ENCODE results near the gene ANKDD1A. TPM values are rescaled to one million over a fixed set of nuclear protein-coding genes. Genes with fewer than 3 reads are reported as not detected.

The ANKDD1A gene
- total RNA-seq, 4 donors from 2014 or later, result 0.82 to 7.1 (median 3.2) TPM

DNA sequence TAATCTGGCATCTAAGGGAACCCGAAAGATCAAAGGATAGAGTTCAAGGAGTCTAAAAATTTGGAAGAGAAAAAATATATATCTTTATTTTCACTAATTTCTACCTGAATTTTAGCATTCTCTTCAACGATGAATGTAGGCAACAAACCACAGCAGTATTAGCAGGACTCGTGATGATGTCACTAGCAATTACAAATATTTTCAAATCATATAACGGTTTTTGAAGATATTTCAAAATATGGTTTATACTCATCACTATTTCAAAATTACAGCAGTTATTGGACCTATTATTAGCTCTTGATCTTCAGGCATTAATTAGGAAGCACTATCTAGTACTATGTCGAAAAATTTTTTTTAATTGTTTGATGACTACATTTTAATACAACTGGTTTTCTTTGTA lies 27.0 kb upstream of the ANKDD1A start:
- 80 to 91% methylated on average over 5 of the region's 5 CpGs for WGBS, 2 donors (ENCODE audit: low coverage in 1 of 2)
- Histone ChIP-seq H3K4me1 (peaks cover 4 to 27% (median 9%) of the 10 kb centered on the region in 4 donors), H3K4me3 (no peak overlapping the region), H3K9me3 (no peaks in the 10 kb centered on the region), H3K27ac (peak overlapping the region in 2 of 4 donors; percentile 56 to 70), H3K27me3 (no peaks in the 10 kb centered on the region), H3K36me3 (no peaks in the 10 kb centered on the region)
- DNase-seq, result no peak
- in situ Hi-C loops (cut with MboI; ENCODE audit: low pct_ligation_motif_present in 1 of 4, low pct_unique_long_range_greater_than_20kb in 1 of 4, low sequenced_read_pairs in 3 of 4), result no loop called here
- intact Hi-C loops (cut with DNase I; ENCODE audit: low total_unique reads), result no loop called here
- no peak for TF ChIP-seq EP300 (IDR thresholded peaks at IDR 0.05; ENCODE audit: low read depth)
- no peak for TF ChIP-seq POLR2A (IDR thresholded peaks at IDR 0.05)
- TF ChIP-seq POLR2AphosphoS5 (IDR thresholded peaks at IDR 0.05), result no peak
- TF ChIP-seq, protein P1, sequence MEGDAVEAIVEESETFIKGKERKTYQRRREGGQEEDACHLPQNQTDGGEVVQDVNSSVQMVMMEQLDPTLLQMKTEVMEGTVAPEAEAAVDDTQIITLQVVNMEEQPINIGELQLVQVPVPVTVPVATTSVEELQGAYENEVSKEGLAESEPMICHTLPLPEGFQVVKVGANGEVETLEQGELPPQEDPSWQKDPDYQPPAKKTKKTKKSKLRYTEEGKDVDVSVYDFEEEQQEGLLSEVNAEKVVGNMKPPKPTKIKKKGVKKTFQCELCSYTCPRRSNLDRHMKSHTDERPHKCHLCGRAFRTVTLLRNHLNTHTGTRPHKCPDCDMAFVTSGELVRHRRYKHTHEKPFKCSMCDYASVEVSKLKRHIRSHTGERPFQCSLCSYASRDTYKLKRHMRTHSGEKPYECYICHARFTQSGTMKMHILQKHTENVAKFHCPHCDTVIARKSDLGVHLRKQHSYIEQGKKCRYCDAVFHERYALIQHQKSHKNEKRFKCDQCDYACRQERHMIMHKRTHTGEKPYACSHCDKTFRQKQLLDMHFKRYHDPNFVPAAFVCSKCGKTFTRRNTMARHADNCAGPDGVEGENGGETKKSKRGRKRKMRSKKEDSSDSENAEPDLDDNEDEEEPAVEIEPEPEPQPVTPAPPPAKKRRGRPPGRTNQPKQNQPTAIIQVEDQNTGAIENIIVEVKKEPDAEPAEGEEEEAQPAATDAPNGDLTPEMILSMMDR (IDR thresholded peaks at IDR 0.05), result no peak

DNA sequence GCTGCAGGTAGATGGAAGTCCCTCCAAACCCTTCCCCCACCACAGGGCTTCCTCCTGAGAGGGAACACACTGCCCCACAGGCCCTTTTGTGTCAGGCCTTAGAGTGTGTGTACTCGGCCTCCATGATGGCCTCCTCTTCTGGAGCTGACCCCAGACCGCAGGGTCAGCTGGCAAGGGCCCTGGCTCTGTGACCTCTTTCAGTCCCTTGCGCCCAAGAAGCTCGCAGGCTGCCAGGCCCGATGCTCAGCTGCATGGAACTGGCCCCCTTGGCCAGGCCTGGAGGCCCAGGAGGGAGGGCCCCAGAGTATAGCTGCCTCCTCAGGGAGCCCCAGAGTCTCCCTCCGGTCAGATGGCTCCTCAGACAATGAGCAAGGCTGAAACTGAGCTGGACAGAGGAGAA lies 23.4 kb upstream of the ANKDD1A start:
- Histone ChIP-seq H3K27me3 (no peaks in the 10 kb centered on the region), H3K4me3 (no peak overlapping the region), H3K36me3 (no peaks in the 10 kb centered on the region), H3K4me1 (peaks cover 4 to 25% (median 9%) of the 10 kb centered on the region in 4 donors), H3K9me3 (no peaks in the 10 kb centered on the region), H3K27ac (no peak overlapping the region)
- TF ChIP-seq, protein P1 (IDR thresholded peaks at IDR 0.05), result no peak
- no peak for TF ChIP-seq POLR2A (IDR thresholded peaks at IDR 0.05)
- no peak for TF ChIP-seq POLR2AphosphoS5 (IDR thresholded peaks at IDR 0.05)
- no peak for TF ChIP-seq EP300 (IDR thresholded peaks at IDR 0.05; ENCODE audit: low read depth)
- WGBS, 2 donors (ENCODE audit: low coverage in 1 of 2), result 88% methylated on average over 6 of the region's 6 CpGs; no CpG with 5 or more reads in 1 of the 2 donors
- intact Hi-C loops (cut with DNase I; ENCODE audit: low total_unique reads), result no loop called here
- in situ Hi-C loops (cut with MboI; ENCODE audit: low pct_ligation_motif_present in 1 of 4, low pct_unique_long_range_greater_than_20kb in 1 of 4, low sequenced_read_pairs in 3 of 4), result no loop called here
- DNase-seq, result no peak

DNA sequence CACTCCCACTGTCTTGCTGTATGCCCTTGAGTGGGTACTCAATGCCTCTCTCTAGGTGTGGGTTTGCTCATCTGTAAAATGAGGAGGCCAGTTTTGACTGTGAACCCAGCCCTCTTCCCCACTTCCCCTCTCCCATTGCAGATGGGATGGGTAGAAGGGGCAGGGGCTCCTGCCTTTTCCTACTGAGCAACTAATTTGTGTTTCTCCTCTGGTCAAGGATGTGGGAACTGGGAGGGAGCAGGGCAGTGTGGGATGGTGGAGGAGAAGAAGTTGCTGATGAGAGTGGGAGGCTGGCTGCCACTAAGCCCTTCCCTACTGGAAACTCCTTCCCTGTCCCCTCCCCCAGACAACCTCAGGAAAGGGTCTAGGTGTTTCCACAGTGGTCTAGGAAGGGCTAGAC lies 20.1 kb upstream of the ANKDD1A start:
- in situ Hi-C loops (cut with MboI; ENCODE audit: low pct_ligation_motif_present in 1 of 4, low pct_unique_long_range_greater_than_20kb in 1 of 4, low sequenced_read_pairs in 3 of 4) (loop anchor here in 1 of 4 donors (10.0 kb wide), 1 partner anchor 47 kb away; the partner anchor contains the start of gene PLEKHO2), intact Hi-C loops (cut with DNase I; ENCODE audit: low total_unique reads) (no loop called here)
- Histone ChIP-seq H3K4me1 (peaks cover 8 to 41% (median 15%) of the 10 kb centered on the region in 4 donors), H3K36me3 (no peaks in the 10 kb centered on the region), H3K27me3 (no peaks in the 10 kb centered on the region), H3K4me3 (no peak overlapping the region), H3K27ac (peak overlapping the region; percentile 79 to 90 (median 86)), H3K9me3 (no peaks in the 10 kb centered on the region)
- no peak for TF ChIP-seq POLR2AphosphoS5 (IDR thresholded peaks at IDR 0.05)
- no peak for TF ChIP-seq EP300 (IDR thresholded peaks at IDR 0.05; ENCODE audit: low read depth)
- TF ChIP-seq, protein P1 (IDR thresholded peaks at IDR 0.05), result no peak
- no peak for TF ChIP-seq POLR2A (IDR thresholded peaks at IDR 0.05)
- DNase-seq, result no peak

DNA sequence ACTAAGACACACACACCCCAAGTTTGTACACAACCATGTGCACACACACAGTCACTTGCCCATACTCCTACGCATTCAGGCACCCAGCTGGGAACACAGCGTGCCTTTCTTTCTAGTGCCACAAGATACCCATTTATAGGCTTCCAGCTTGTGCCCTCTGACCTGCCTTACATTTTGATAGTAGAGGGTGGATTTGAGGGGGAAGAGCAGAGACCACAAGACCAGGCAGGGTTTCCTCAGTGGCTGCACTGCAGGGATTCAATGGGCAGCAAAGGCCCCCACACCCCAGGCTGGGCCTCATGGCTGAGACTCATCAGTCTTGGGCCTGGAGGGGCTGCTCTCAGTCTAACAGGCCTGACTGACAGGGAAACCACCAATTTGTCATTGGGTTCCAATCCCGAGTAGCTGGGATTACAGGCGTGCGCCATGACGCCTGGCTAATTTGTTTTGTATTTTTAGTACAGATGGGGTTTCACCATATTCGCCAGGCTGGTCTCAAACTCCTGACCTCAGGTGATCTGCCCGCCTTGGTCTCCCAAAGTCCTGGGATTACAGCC lies 18.8 kb upstream of the ANKDD1A start:
- intact Hi-C loops (cut with DNase I; ENCODE audit: low total_unique reads) (no loop called here), in situ Hi-C loops (cut with MboI; ENCODE audit: low pct_ligation_motif_present in 1 of 4, low pct_unique_long_range_greater_than_20kb in 1 of 4, low sequenced_read_pairs in 3 of 4) (loop anchor here in 1 of 4 donors (10.0 kb wide), 1 partner anchor 48 kb away; the partner anchor contains the start of gene PLEKHO2)
- no peak overlapping the region for H3K4me3 ChIP-seq
- no peaks in the 10 kb centered on the region for H3K36me3 ChIP-seq
- peak overlapping the region; percentile 79 to 90 (median 86) for H3K27ac ChIP-seq
- 74 to 85% methylated on average over 4 to 8 of the region's 8 CpGs for WGBS, 2 donors (ENCODE audit: low coverage in 1 of 2)
- peaks cover 8 to 52% (median 15%) of the 10 kb centered on the region in 4 donors for H3K4me1 ChIP-seq
- H3K9me3 ChIP-seq, result no peaks in the 10 kb centered on the region
- DNase-seq, result no peak
- TF ChIP-seq POLR2AphosphoS5 (IDR thresholded peaks at IDR 0.05), result no peak
- TF ChIP-seq POLR2A (IDR thresholded peaks at IDR 0.05), result no peak
- TF ChIP-seq, protein P1 (IDR thresholded peaks at IDR 0.05), result no peak
- no peaks in the 10 kb centered on the region for H3K27me3 ChIP-seq

All from transverse colon (tissue), 4 donors.